B cell (primary cell): ENCODE results near the gene HS3ST5.

Experiments used
- CTCF ChIP-seq: fragments of 200-600 bp; IDR thresholded peaks from one replicate; pipeline ENCODE4 v1.8.0; 2022; ENCODE audit warnings: antibody characterized with exemption, mild to moderate bottlenecking
- EZH2 ChIP-seq: IDR thresholded peaks from 2 replicates; pipeline ENCODE4 v1.6.1; 2012; ENCODE audit warnings: borderline replicate concordance, low read depth, mild to moderate bottlenecking, moderate library complexity, low read length; ENCODE audit not compliant: insufficient read depth, poor library complexity, severe bottlenecking

DNA sequence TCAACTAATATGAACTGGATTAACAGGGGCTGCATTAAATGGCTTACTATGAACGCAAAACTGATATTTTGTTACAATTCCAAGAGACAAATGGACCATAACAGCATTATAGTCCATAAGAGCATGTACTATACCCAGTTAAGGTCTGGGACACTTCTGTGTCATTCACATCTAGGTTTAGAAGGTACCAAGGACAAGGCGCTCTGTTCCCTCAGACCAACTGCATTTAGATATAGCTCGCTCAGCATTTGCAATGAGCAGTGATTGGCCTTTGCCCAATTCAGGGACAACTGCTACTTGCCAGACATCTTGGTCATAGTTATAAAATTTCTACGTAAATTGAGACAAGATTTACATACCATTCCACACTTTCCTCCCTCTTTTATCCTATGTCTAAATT, 132.4 kb downstream of the HS3ST5 start:
- no peak for TF ChIP-seq EZH2
- no peak for TF ChIP-seq CTCF
